ENCODE measurements around the gene GRB14.

The GRB14 gene

DNA sequence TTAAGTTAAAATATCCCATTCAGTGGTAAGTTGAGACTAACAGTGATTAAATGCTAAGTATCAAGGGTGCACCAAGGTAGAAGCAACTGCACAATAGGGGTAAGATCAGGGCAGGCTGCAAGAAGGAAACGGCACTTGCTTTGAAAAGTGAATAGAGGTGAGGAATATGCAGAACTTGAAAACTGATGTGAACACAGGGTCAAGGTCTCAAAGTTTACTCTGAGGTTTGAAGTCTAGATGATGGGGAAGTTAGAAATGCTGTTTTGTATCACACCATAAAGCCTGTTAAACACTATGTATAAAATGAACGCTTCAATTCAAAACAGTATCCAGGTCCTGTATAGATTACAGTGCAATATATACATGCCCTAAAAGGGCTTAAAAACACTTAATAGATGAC, 50.8 kb downstream of the GRB14 start:
- no peak for DNase-seq (ENCODE audit: low read depth)
- no peak for TF ChIP-seq CTCF (conservative IDR thresholded peaks at IDR 0.05; ENCODE audit: low read depth, low read length)
- H3K4me3 ChIP-seq (ENCODE audit: low read length), result no peak overlapping the region

- no peak for TF ChIP-seq CTCF (conservative IDR thresholded peaks at IDR 0.05; ENCODE audit: low read depth, low read length)
- no peak for DNase-seq (ENCODE audit: low read depth)
- no peak overlapping the region for H3K4me3 ChIP-seq (ENCODE audit: low read length)
Measured at GRCh38 chr2:164569378-164569777, 51.9 kb downstream of the GRB14 start.

GRCh38 chr2:164568317-164568716, 53.0 kb downstream of the GRB14 start:
- H3K4me3 ChIP-seq (ENCODE audit: low read length), result no peak overlapping the region
- no peak for TF ChIP-seq CTCF (conservative IDR thresholded peaks at IDR 0.05; ENCODE audit: low read depth, low read length)
- DNase-seq (ENCODE audit: low read depth), result no peak

GRCh38 chr2:164567335-164567989, 53.8 kb downstream of the GRB14 start:
- H3K4me3 ChIP-seq (ENCODE audit: low read length), result no peak overlapping the region
- DNase-seq (ENCODE audit: low read depth), result no peak
- TF ChIP-seq CTCF (conservative IDR thresholded peaks at IDR 0.05; ENCODE audit: low read depth, low read length), result no peak

DNA sequence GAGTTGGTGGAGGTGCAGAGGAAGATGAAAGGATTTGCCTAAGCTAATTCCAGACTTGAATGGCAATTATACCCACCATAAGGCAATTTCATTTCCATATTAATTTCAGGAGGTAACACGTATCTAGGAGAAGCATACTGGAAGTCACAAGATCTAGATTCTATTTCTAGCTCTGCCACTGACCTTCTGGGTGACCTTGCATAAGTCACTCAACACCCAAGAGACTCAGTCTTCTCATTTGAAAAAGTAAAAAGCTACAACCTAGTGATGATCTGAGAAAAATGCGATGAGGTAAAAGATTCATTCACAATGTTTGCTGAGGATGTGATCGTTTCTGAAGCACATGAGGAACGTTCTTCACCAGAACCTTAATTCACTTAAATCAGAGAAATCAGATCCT, 55.9 kb downstream of the GRB14 start:
- DNase-seq (ENCODE audit: low read depth), result no peak
- no peak overlapping the region for H3K4me3 ChIP-seq (ENCODE audit: low read length)
- TF ChIP-seq CTCF (conservative IDR thresholded peaks at IDR 0.05; ENCODE audit: low read depth, low read length), result no peak

GRCh38 chr2:164562666-164563065, 58.6 kb downstream of the GRB14 start:
- no peak overlapping the region for H3K4me3 ChIP-seq (ENCODE audit: low read length)
- TF ChIP-seq CTCF (conservative IDR thresholded peaks at IDR 0.05; ENCODE audit: low read depth, low read length), result no peak
- no peak for DNase-seq (ENCODE audit: low read depth)

DNA sequence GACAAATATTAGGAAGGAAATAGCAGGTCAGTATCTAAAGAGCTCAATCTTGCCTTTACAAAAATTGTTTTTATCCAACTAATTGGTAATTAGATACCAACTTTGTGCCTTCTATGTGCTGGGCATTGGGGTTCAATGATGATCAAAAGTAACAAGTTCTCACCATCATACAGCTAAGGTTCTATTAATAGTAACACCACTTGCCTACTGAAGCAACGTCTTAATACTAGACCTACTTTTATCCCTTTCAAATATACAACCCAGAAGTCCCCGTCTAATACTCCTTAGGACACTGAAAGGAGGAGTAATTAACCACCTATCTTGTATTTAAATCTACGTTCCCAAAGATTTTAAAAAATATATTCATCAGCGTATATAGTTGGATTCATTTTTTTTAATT, 59.3 kb downstream of the GRB14 start:
- H3K4me3 ChIP-seq (ENCODE audit: low read length), result no peak overlapping the region
- no peak for TF ChIP-seq CTCF (conservative IDR thresholded peaks at IDR 0.05; ENCODE audit: low read depth, low read length)
- DNase-seq (ENCODE audit: low read depth), result no peak

Measured in retinal pigment epithelial cell (primary cell).